IPS-NIHi7 (cell line): ENCODE measurements around the gene NSMCE3.

Experiments
- DNase-seq: peaks from one replicate; pipeline ENCODE4 v3.0.0; 2012; ENCODE audit warnings: mixed read lengths; ENCODE audit errors: extremely low spot score

Gene NSMCE3

DNA sequence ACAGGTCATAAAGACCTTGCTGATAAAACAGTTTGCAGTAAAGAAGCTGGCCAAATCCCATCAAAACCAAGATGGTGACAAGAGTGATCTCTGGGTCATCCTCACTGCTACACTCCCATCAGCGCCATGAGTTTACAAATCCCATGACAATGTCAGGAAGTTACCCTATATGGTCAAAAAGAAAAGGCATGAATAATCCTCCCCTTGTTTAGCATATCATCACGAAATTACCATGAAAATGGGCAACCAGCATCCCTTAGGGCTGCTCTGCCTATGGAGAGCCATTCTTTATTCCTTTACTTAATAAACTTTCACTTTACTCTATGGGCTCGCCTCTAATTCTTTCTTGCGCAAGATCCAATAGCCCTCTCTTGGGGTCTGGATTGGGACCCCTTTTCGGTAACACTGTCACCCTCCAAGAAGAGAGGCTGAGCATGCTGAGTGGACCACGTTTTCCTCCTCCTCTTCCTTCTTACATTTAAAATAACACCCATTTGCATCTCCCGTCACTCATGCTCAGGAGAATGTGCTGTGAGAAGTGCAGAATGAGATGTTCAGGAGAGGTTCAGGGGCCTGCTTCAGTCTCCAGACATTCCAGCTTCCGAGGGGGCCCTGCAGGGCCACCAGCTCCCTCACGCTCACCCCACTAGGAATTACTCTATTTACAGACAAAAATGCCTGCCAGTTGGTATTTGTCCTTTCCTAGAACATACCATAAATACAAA, 47.3 kb downstream of the NSMCE3 start:
- no peak for DNase-seq

DNA sequence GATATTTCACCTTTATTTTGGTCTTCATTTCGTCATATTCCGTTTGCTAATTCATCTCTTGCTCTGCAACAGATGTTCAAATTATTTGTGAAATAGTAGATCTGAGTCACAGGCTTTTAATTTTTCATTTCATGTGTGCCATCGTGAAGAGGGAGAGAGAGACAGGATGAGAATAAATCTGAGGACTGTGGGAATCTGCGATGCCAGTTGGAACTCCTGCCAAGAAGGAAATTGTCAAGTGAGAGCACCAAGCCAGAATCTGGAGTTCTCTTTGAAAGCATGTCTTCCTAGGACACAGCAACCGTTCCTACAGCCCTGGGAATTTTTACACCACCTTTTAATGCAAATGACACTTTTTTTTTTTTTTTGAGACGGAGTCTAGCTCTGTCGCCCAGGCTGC, 48.8 kb downstream of the NSMCE3 start:
- no peak for DNase-seq

DNA sequence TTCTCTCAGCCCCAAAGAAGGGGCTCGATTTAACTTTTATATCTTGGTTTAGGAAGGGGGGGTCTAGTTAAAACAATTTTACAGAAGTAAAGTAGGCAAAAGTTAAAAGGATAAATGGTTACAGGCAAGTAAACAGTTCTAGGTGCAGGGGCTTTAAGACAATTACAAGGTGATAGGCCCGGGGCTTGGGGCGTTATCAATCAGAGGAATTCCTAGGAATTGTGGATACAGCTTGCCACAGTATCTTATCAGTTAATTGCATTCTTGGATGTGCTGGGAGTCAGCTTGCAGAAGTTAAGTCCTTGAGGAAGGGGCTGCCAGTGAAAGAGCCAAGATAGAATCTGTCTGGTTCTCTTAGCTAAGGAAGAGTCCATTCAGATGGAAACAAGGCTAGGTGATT, 52.7 kb downstream of the NSMCE3 start:
- no peak for DNase-seq
